Islet precursor cell (in vitro differentiated cells): ENCODE data around the gene BDNF.

ENCODE experiments used
- DNase-seq: peaks from one replicate; pipeline ENCODE4 v3.0.0-alpha.2; 2018

BDNF gene

GRCh38 chr11:27623945-27624523, 76.2 kb downstream of the BDNF start:
- DNase-seq: no peak

- no peak for DNase-seq
Measured at GRCh38 chr11:27622541-27623300, 77.5 kb downstream of the BDNF start.

- no peak for DNase-seq
Measured at GRCh38 chr11:27621405-27622161, 78.7 kb downstream of the BDNF start.

- no peak for DNase-seq
Measured at GRCh38 chr11:27619763-27620335, 80.4 kb downstream of the BDNF start.

- no peak for DNase-seq
Measured at GRCh38 chr11:27619039-27619574, 81.1 kb downstream of the BDNF start.

GRCh38 chr11:27618281-27618915, 81.9 kb downstream of the BDNF start:
- no peak for DNase-seq

GRCh38 chr11:27616711-27617110, 83.5 kb downstream of the BDNF start:
- no peak for DNase-seq

- DNase-seq: no peak
Measured at GRCh38 chr11:27615833-27616232, 84.4 kb downstream of the BDNF start.

- DNase-seq: no peak
Measured at GRCh38 chr11:27614092-27614491, 86.2 kb downstream of the BDNF start.

GRCh38 chr11:27612932-27613880, 87.0 kb downstream of the BDNF start:
- DNase-seq: no peak

GRCh38 chr11:27611947-27612455, 88.3 kb downstream of the BDNF start:
- DNase-seq: no peak

GRCh38 chr11:27611390-27611789, 88.9 kb downstream of the BDNF start:
- no peak for DNase-seq

- DNase-seq: no peak
Measured at GRCh38 chr11:27610946-27611345, 89.3 kb downstream of the BDNF start.

GRCh38 chr11:27610280-27610679, 90.0 kb downstream of the BDNF start:
- no peak for DNase-seq

GRCh38 chr11:27608951-27609350, 91.3 kb downstream of the BDNF start:
- no peak for DNase-seq

GRCh38 chr11:27605422-27605821, 94.8 kb downstream of the BDNF start:
- DNase-seq: no peak
